GM19351 (cell line): ENCODE data around the gene UBE2B.
A peak's percentile ranks its signal among the peaks of the same experiment; 100 is the strongest.
"Not testable (repeated sequence)": the region's sequence is repeated elsewhere in the genome, so short reads cannot be mapped to it uniquely, and the experiment has no call there.

Experiments used
- ATAC-seq: cut with Tn5 transposase; IDR thresholded peaks from one replicate; pipeline ENCODE4 v1.9.1; 2021; ENCODE audit warnings: mild to moderate bottlenecking, moderate library complexity; ENCODE audit not compliant: unreplicated experiment

UBE2B gene

DNA sequence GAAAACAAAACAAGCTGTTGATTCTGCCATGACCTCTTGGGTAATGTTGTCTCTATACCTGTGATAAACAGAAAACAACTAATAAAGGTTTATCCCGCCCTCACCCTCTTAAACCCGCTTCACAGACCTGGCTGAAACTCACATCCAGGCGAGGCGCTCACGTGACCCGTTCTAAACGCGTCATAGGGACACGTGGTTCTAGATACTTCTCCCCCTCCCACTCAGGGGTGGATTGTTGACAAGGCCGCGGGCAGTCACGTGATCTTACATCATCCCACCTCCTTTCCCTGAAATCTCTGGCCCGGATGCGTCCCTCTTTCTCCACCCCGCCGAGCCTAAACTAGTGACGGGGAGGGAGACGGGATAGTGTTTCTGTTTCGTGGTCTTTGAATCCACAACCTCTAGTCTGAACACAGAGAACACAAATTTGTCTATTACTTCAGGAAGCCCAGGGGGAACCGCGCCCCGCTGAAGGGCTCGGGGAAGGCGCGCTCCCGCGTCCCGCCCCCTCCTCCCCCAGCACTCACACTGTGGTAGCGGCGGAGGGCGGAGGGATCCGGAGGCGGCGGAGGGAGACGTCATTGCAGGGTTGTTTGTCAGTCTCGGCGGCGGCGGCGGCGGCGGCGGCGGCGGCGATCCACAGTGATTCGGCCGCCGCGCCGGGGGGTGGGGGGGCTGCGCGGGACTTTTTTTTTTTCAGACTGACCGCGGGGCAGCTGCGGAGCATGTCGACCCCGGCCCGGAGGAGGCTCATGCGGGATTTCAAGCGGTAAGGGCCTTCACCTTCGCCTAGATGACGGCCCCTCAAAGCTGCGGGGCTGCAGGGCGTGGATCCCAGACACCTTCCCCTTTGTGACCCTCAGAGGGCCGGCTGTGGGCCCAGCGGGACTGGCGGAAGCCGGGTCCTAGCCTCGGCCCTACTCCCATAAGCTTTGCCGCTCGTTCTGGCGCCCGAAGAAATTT, at the start of gene UBE2B:
Gene UBE2B (plus strand): TSS at position 699 of the 963 bp plus-strand sequence. CDS start 27 bp downstream, at position 726.
- peak; percentile 65 for ATAC-seq

DNA sequence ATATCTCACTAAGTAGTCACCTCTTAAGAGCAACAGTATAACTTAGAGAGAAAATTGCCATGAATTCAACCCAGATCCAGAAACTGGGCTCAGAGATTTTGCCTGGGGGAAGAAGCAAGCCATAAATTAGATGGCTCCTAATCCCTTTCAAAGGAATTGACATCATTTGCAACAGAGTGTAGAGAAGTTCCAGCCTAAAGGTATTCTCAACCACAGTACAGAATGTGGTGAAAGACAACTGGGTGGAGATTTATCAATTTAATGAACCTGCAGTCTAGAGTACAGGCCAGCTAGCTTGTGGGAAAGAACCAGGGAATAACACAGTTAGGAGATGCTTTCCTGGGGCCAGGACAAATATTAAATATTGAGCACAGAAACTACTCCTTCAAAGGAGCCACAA, 44.0 kb upstream of the UBE2B start:
- ATAC-seq, result no peak

DNA sequence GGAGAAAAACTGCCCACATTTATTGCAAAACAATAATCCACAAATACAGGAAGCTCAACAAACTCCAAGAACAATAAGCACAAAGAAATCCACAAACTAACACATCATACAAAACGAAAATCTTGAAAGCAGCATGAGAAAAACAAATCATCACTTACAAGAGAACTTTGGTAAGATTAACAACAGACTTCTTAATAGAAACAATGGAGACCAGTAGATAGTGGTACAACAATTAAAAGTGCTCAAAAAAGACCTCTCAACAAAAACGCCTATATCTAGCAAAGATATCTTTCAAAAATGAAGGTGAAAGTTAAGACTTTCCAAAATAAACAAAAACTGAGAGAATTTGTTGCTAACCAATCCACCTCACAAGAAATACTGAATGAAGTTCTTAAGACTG, 42.8 kb upstream of the UBE2B start:
- ATAC-seq, result no peak

DNA sequence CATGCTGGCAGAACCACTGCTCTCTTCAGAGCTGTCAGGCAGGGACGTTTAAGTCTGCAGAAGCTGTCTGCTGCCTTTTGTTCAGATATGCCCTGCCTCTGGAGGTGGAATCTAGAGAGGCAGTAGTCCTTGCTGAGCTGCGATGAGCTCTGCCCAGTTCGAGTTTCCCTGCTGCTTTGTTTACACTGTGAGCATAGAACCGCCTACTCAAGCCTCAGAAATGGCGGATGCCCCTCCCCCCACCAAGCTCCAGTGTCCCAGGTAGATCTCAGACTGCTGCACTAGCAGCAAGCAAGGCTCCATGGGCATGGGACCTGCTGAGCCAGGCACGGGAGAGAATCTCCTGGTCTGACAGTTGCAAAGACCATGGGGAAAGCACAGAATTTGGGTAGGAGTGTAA, 34.5 kb upstream of the UBE2B start:
- ATAC-seq, result not testable (repeated sequence)

DNA sequence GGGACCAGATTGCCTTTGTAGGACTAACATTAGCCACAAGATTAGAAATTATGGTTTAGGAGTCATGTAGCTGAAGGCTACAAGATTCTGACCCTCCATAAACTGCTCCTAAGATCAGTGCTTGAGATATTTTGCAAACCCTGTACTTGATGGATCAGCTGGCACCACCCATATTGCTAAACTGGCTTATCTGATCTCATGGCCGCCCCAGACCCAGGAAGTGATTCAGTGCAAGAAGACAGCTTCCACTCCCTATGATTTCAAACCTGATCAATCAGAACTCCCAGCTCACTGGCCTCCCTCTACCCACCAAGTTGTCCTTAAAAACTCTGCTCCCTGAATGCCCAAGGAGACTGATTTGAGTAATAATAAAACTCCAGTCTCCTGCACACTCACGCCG, 27.9 kb upstream of the UBE2B start:
- ATAC-seq, result not testable (repeated sequence)

DNA sequence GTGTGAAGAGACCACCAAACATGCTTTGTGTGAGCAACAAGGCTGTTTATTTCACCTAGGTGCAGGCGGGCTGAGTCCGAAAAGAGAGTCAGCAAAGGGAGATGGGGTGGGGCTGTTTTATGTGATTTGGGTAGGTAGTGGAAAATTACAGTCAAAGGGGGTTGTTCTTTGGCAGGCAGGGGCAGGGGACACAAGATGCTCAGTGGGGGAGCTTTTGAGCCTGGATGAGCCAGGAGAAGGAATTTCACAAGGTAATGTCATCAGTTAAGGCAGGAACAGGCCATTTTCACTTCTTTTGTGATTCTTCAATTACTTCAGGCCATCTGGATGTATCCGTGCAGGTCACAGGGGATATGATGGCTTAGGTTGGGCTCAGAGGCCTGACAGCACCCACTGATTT, 25.9 kb upstream of the UBE2B start:
- not testable (repeated sequence) for ATAC-seq

DNA sequence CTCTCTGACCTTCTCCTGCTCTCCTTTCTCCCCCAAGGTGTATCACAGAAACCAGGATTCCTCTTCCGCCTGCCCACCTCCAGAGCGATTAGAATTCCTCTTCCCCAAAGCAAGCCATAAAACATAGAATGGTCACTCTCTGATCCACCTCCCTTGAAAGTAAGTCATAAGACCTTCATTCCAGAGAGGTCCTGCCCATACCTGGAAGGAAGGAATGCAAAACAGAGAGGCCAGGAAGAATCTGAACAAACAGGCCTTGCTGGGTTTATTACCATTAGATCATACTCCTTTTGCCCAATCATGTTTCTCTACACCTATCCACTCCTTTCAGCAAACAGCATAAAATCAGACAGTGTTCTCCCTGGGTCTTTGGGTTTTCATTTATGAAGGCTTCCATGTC, 25.4 kb upstream of the UBE2B start:
- ATAC-seq, result no peak

DNA sequence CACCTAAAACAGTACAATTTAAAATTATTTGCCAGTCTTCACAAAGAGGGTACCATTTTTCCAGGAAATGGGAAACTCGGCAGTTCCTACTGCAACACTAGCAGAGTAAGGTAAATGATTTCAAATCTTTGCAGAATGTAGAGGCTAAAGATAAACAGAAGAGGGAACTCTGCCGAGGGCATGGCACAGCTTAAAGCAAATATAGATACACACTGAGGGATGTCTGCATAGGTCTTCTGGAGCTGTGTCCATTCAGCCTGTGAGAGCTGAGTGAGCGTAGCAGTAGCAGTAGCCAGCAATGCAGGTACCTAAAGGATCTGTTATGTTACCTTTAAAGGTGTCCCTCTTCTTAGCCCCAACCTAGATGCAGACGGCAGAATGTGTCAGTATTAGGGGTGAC, 21.9 kb upstream of the UBE2B start:
- ATAC-seq, result no peak

DNA sequence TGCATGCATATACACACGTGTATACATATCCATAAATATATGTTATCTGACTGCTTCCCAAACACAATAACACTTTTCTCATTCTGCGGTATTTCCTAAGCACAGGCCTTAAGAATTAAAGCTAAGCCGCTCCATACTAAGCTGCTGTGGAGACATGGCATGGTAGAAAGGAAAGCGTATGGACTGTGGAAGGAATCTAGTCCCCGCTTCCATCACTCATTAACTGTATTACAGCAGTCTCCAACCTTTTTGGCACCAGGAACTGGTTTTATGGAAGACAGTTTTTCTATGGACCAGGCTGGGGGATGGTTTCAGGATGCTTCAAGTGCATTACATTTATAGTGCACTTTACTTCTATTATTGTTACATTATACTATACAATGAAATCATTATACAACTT, 15.7 kb upstream of the UBE2B start:
- ATAC-seq, result no peak

DNA sequence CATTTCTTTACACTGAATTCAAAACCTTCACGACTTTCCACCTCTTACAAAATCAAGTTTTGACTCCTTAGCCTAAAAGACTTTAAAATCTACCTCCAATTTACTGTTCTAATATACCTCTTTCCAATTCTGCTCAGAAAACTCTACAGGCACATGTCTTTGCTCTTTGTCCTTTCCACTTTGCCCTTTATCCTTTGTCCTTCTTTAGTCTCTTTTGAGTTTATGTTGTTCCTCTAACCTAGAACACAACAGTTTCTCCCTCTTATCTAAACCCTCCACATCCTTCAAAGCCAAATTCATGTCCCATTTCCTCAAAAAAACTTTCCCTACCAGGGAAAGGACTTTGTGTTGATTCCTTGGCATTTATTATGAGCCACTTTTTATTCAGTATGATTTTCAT, 5.8 kb upstream of the UBE2B start:
- ATAC-seq, result no peak

DNA sequence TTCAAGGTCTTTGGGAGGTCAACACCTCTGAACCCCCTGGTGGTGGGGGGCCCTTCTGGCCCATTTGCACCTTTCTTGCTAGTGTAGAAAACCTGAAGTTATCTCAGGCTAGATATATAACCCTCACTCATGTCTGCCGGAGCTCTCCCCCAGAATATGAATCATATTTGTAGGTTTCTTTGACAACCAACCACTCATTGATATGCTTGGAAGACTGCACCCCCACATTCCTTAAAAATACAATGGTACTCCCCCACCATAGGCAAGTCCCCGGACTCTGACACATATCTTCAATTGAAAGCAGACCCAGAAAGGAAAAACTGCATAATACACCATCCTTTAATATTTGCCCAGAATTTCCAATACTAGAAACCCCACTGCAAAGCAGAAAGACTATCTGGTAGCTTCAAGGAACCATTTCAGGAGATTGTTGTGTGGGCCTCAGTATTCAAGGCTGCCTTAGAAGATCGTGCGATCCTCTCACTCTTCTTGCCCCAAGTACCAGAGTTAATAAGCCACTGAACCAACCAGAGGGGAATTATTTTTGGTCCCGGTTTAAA, 978 bp upstream of the UBE2B start:
- peak; percentile 7 for ATAC-seq

DNA sequence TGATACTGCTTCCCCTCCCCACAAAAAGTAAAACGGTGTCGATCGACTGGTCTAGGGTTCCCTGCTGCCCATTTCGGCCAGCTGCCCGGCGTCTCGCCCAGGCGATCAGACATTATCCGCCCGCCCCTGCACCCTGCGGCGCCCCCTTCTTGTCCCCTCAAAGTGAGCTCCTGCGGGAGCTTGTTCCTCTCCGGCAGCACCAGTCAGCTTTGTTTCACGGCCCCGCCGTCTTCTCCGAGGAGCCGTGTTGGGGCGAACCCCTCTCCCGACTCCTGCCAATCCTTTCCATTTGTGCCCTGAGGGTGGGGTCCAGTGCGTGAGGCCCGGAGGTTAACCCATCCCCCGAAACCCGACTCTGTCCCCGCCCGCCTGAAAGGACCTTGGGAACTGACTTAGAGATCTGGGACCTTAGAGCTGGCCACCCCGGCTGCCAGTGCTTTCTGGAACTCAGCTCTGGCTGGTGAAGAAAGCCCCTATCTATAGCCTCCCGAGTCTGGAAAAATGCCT, 518 bp downstream of the UBE2B start:
- no peak for ATAC-seq

DNA sequence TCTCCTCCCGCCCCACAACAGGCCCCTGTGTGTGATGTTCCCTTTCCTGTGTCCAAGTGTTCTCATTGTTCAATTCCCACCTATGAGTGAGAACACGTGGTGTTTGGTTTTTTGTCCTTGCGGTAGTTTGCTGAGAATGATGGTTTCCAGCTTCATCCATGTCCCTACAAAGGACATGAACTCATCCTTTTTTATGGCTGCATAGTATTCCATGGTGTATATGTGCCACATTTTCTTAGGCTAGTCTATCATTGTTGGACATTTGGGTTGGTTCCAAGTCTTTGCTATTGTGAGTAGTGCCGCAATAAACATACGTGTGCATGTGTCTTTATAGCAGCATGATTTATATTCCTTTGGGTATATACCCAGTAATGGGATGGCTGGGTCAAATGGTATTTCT, 2.3 kb downstream of the UBE2B start:
- not testable (repeated sequence) for ATAC-seq

DNA sequence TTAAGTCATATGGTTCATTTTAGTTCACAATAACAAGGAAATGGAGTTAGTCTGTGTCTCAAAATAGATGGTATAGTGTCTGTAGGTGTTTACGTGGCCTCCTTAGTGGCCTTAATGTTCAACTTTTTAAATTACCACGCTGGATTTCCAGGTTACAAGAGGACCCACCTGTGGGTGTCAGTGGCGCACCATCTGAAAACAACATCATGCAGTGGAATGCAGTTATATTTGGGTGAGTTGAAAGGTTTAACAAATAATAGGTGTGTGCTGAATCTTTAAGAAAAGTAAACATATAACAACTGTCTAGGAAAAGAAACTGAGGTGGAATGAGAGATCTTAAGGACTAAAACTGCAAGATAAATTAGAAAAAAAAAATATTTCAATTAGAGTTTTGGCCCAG, 2.9 kb downstream of the UBE2B start:
- ATAC-seq, result no peak

DNA sequence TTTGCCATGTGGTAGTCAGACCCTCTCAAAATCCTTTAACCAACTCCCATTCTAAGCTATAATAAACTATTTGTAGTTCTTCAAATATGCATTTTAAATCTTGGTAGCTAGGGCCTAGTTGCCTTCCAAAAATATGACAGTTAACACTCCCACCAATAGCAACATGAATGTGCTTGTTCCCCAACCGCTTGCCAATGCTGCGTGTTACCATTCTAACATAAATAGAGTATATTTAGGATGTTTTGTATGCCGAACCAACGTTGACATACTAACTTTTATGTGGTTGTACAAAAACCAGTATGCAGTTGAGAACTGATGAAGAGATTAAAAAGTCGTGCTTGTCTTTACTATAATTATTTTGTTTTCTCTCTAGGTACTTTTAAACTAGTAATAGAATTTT, 9.0 kb downstream of the UBE2B start:
- ATAC-seq, result no peak

DNA sequence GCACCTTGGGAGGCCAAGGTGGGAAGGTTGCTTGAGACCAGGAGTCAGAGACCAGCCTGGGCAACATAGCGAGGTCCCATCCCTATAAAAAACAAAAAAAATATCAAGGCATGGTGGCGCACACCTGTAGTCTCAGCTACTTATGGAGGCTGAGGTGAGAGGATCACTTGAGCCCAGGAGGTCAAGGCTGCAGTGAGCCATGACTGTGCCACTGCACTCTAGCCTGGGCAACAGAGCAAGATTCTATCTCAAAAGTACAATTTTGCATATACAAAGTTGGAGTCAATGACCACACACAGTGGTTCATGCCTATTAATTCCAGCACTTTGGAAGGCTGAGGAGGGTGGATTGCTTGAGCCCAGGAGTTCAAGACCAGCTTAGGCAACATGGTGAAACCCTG, 10.8 kb downstream of the UBE2B start:
- ATAC-seq, result not testable (repeated sequence)

DNA sequence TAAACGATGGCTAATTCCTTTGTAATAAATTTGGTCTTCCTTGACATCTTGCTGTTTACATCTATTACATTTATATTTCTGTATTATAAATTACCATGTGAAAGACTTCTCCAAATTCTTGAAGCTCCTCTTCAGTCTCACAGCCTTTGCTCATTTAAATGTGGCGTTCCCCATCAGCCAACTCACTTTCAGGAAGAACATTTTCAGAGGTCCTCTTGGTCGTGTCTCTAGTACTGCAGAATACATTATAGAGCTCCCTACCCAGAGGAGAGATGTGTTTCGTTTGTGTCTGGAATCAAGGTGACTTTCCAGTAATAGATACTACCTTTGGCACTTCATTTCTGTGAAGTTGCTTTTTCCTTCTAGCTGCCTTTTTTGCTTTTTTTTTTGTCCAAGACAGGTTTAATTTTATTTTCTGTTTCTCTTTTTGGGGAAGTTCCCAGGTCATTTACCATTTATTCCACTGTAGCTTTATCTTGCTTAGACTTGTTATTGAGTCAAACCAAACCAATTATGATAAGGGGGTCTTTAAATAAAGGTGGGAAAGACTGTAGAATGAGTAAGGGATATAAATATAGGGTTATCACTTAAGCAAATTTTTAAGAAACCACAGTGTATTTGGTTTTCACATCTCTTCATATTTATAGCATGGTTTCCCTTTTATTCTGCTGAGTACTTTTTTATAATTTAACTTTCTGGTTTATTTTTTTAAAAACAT, 12.8 kb downstream of the UBE2B start:
- ATAC-seq, result no peak

DNA sequence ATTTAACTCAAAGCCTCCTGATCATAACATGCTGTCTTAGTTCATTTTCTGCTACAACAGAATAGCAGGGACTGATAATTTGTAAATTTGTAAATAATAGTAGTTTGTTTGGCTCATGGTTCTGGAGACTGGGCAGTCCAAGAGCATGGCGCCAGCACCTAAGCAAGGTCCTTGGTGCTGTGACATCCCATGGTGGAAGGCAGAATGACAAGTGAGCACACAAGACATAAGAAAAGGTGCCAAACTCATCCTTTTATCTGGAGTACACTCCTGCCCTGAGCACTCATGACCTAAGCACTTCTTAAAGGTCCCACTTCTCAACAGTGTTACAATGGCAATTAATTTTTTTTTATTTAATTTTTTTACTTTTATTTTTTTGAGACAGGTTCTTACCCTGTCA, 16.1 kb downstream of the UBE2B start:
- no peak for ATAC-seq

DNA sequence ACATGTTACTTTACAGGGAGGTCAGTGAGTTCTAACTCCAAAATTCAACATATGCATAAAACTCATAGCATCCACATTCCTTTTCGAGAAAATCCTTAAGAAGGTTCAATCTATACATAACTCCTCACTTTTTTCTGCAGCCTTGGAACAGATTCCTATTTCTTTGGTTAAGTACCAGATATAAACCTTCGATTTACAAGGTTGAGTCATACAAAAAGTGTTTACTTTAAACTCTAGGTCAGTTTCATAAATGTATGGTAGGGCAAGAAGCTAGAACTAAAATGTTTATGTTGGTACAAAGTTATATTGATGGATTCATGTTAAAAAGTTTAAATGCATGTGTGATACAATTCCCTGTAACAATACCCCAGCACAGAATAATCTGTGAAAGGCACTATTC, 20.9 kb downstream of the UBE2B start:
- ATAC-seq, result no peak

DNA sequence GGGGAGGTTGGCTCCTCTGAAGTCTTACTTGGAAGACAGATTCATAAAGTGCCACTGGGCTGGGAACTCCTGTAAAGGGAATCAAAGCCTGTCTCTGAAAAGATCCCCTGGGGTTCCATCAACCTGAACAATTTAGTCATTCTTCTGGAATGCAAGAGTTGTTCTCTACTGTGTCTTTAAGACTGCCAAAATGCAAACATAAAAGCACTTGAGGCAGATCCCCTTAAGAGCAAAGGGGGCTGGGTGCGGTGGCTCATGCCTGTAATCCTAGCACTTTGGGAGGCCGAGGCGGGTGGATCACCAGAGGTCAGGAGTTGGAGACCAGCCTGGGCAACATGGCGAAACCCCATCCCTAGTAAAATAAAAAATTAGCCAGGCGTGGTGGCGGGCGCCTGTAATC, 23.6 kb downstream of the UBE2B start:
- ATAC-seq, result no peak

DNA sequence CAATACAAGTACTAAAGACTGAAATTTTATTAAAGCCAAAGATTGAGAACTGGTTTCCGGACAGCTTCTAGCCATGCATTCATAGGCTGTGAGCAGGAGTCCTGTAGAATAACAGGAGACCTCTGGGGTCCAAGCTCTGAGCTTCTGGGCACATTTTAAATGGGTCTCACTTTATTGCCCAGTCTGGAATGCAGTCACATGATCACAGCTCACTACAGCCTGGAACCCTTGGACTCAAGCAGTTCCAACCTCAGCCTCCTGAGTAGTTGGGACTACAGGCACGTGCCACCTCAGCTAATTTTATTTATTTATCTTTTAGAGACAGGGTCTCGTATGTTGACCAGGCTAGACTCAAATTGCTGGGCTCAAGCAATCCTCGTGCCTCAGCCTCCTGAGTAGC, 24.9 kb downstream of the UBE2B start:
- no peak for ATAC-seq

DNA sequence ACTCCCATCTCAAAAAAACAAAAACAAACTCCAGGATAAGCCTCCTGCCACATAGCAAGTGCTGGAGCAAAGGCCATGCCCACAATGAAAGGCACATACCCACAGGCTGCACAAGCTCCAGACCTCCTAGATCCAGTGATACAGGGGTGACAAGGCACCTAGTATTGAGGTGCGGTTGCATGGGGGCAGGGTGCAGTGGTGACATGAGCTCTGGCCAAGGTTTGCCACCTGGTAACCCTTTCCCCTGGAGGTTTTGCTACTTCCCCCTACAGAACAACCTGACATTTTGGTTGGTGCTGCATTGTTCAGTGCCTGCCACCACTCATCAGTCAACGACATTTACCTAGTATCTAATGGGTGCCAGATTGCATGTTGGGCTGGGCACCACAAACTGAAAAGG, 25.8 kb downstream of the UBE2B start:
- no peak for ATAC-seq
